Measurements from ENCODE around the gene INF2.

GRCh38 chr14:104682107-104682593 lies 7.3 kb upstream of the INF2 start:
- TF ChIP-seq, protein P1, sequence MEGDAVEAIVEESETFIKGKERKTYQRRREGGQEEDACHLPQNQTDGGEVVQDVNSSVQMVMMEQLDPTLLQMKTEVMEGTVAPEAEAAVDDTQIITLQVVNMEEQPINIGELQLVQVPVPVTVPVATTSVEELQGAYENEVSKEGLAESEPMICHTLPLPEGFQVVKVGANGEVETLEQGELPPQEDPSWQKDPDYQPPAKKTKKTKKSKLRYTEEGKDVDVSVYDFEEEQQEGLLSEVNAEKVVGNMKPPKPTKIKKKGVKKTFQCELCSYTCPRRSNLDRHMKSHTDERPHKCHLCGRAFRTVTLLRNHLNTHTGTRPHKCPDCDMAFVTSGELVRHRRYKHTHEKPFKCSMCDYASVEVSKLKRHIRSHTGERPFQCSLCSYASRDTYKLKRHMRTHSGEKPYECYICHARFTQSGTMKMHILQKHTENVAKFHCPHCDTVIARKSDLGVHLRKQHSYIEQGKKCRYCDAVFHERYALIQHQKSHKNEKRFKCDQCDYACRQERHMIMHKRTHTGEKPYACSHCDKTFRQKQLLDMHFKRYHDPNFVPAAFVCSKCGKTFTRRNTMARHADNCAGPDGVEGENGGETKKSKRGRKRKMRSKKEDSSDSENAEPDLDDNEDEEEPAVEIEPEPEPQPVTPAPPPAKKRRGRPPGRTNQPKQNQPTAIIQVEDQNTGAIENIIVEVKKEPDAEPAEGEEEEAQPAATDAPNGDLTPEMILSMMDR (conservative IDR thresholded peaks at IDR 0.05 in 1 of 2, IDR thresholded peaks at IDR 0.05 in 1 of 2; ENCODE audit: extremely low read depth in 1 of 2, insufficient read depth in 1 of 2, low read depth in 1 of 2, low read length in 2 of 2), result no peak
- TF ChIP-seq EZH2 (IDR thresholded peaks at IDR 0.05; ENCODE audit: borderline replicate concordance, low read length), result no peak

Data from mammary epithelial cell (primary cell).